NT2/D1 (cell line): ENCODE data around the gene KRTAP5-11.

ENCODE experiments used
- DNase-seq: peaks from one replicate; pipeline ENCODE4 v3.0.0-alpha.2; 2011; ENCODE audit warnings: low read depth, low spot score
- H3K27me3 ChIP-seq: 2 replicates; pipeline ENCODE4 v1.6.0; 2011; ENCODE audit warnings: mild to moderate bottlenecking; ENCODE audit not compliant: insufficient read length, insufficient read depth
- H3K36me3 ChIP-seq: 2 replicates; pipeline ENCODE4 v1.6.1; 2011; ENCODE audit warnings: mild to moderate bottlenecking, low read length, mixed read lengths; ENCODE audit not compliant: insufficient read depth, insufficient read length
- H3K4me1 ChIP-seq: 2 replicates; pipeline ENCODE4 v1.5.1; 2011; ENCODE audit not compliant: insufficient read depth, insufficient read length
- H3K4me3 ChIP-seq: 2 replicates; pipeline ENCODE4 v1.5.1; 2011; ENCODE audit warnings: low read depth; ENCODE audit not compliant: insufficient read length
- H3K9ac ChIP-seq: 2 replicates; pipeline ENCODE4 v1.6.0; 2011; ENCODE audit warnings: low read depth; ENCODE audit not compliant: insufficient read length
- H3K9me3 ChIP-seq: 2 replicates; pipeline ENCODE4 v1.5.1; 2011; ENCODE audit warnings: mild to moderate bottlenecking, low read length; ENCODE audit not compliant: insufficient read depth
- SUZ12 ChIP-seq: IDR thresholded peaks from 2 replicates; pipeline ENCODE4 v1.6.1; 2011; ENCODE audit not compliant: insufficient read length, insufficient read depth; ENCODE audit errors: extremely low read depth
- YY1 ChIP-seq: IDR thresholded peaks from 2 replicates; pipeline ENCODE4 v1.6.1; 2011; ENCODE audit not compliant: insufficient read length, insufficient read depth
- ZNF274 ChIP-seq: IDR thresholded peaks from 2 replicates; pipeline ENCODE4 v1.6.1; 2011; ENCODE audit warnings: mild to moderate bottlenecking, low read depth, low read length

Gene KRTAP5-11

DNA sequence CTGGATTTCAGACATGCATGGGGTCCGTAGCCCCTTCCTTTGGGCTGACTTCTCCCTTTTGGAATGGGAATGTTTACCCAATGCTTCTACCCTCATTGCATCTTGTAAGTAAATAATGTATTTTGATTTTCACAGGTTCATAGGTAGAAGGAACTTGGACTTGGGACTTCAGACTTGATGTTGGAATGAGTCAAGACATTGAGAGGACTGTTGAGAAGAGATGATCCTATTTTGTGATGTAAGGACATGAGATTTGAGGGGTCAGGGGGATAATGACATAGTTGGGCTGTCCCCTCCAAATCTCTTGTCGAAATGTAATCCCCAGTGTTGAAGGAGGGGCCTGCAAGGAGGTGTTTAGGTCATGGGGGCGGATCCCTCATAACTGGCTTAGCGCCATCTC, 18.2 kb downstream of the KRTAP5-11 start:
- TF ChIP-seq SUZ12 (no peak), YY1 (no peak), ZNF274 (no peak)
- H3K27me3 ChIP-seq = no peaks in the 10 kb centered on the region
- H3K36me3 ChIP-seq = no peaks in the 10 kb centered on the region
- no peak overlapping the region for H3K4me3 ChIP-seq
- no peak for DNase-seq
- H3K4me1 ChIP-seq = no peaks in the 10 kb centered on the region
- no peaks in the 10 kb centered on the region for H3K9me3 ChIP-seq
- no peak overlapping the region for H3K9ac ChIP-seq

DNA sequence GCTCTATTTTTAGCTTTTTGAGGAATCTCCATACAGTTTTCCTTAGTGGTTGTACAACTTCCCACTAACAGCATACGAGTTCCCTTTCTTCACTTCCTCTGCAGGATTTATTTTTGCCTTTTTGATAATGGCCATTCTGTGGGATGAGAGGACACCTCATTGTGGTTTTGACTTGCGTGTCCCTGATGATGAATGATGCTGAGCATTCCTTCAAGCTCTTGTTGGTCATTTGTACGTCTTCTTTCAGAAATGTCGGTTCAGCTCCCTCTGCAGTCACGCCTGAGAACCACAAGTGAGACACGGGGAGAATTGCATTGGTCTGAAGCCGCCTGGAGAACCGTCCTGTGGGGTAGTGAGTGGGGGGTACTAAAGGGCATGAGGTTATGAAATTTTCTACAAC, 19.3 kb downstream of the KRTAP5-11 start:
- no peak for DNase-seq

DNA sequence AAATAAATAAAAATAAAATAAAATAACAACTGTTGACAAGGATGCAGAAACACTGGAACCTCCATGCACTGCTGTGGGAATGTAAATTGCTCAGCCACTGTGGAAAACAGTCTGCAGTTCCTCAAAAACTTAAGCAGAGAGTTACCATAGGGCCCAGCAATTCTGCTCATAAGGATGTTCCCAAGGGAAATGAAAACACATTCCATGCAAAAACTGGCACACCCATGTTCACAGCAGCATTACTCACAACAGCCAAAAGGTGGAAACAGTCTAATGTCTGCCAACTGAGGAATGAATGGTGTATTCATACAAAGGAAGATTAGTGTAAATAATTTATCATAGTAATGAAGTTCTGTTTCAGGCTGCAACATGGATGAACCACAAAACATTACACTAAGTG, 20.6 kb downstream of the KRTAP5-11 start:
- Histone ChIP-seq H3K9ac (no peak overlapping the region), H3K9me3 (no peaks in the 10 kb centered on the region), H3K27me3 (no peaks in the 10 kb centered on the region), H3K4me1 (no peaks in the 10 kb centered on the region), H3K36me3 (no peaks in the 10 kb centered on the region), H3K4me3 (no peak overlapping the region)
- TF ChIP-seq SUZ12 (no peak), ZNF274 (no peak), YY1 (no peak)
- DNase-seq = no peak

More for the DNA sequence above, 19.3 kb downstream of the KRTAP5-11 start:
- H3K9me3 ChIP-seq = no peaks in the 10 kb centered on the region
- no peak overlapping the region for H3K4me3 ChIP-seq
- no peaks in the 10 kb centered on the region for H3K4me1 ChIP-seq
- no peaks in the 10 kb centered on the region for H3K27me3 ChIP-seq
- TF ChIP-seq YY1 = no peak
- TF ChIP-seq ZNF274 = no peak
- TF ChIP-seq SUZ12 = no peak
- no peaks in the 10 kb centered on the region for H3K36me3 ChIP-seq
- no peak overlapping the region for H3K9ac ChIP-seq

DNA sequence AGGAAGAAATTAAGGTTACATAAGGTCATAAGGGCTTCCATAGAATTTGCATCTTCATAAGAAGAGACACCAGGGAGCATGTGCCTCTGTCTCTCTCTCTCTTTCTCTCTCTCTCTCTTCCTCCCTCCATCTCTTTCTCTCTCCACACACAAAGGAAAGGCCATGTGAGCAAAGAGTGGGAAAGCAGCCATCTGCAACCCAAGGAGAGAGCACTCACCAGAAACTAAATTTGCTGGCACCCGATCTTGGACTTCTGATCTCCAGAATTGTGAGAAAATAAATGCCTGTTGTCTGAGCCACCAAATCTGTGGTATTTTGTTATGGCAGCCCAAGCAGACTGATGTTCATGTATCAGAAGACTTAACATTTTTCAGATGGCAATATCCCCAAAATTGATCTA, 23.7 kb downstream of the KRTAP5-11 start:
- TF ChIP-seq ZNF274 (no peak), SUZ12 (no peak), YY1 (no peak)
- no peak overlapping the region for H3K9ac ChIP-seq
- no peaks in the 10 kb centered on the region for H3K36me3 ChIP-seq
- no peaks in the 10 kb centered on the region for H3K4me1 ChIP-seq
- H3K9me3 ChIP-seq = no peaks in the 10 kb centered on the region
- no peak overlapping the region for H3K4me3 ChIP-seq
- H3K27me3 ChIP-seq = no peaks in the 10 kb centered on the region
- no peak for DNase-seq

DNA sequence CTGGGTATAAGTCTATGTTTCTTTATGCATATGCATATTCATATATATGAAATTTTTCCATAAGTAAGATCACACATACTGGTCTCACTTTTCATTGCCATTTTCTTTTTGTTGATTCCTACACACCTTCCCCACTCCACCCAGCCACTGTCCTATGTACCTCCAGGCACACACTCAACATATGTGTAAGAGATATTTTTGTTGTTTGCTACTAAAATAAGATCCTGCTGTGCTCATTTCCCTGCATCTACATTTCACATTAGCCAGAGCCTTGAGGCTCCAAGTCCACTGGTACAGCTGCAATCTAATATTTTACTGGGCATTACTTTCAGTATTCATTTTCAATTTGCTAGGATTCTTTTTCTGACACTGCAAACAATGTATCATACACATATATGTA, 25.4 kb downstream of the KRTAP5-11 start:
- no peaks in the 10 kb centered on the region for H3K9me3 ChIP-seq
- H3K4me1 ChIP-seq = no peaks in the 10 kb centered on the region
- H3K27me3 ChIP-seq = no peaks in the 10 kb centered on the region
- H3K9ac ChIP-seq = no peak overlapping the region
- no peak for DNase-seq
- H3K36me3 ChIP-seq = no peaks in the 10 kb centered on the region
- no peak overlapping the region for H3K4me3 ChIP-seq
- TF ChIP-seq ZNF274 (no peak), SUZ12 (no peak)

DNA sequence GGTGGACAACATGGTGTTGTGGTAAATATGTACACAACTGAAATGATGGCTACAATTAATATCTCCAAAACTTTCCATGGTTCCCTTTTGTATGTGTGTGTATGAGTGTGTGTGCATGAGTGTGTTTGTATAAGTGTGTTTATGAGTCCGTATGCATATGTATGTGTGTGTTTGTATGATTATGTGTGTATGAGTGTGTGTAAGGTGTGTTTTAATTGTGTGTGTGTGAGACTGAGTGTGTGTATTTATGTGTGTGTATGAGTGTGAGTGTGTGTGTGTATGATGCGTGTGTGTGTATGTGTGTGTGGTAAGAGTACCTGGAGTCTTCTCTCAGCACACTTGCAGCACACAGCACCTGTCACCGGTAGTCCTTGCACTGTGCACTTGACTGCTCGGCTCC, 26.7 kb downstream of the KRTAP5-11 start:
- no peaks in the 10 kb centered on the region for H3K36me3 ChIP-seq
- no peak for TF ChIP-seq ZNF274
- no peak for TF ChIP-seq SUZ12
- TF ChIP-seq YY1 = no peak
- no peak overlapping the region for H3K9ac ChIP-seq
- no peak overlapping the region for H3K4me3 ChIP-seq
- no peaks in the 10 kb centered on the region for H3K27me3 ChIP-seq
- no peaks in the 10 kb centered on the region for H3K9me3 ChIP-seq
- H3K4me1 ChIP-seq = no peaks in the 10 kb centered on the region
- no peak for DNase-seq

DNA sequence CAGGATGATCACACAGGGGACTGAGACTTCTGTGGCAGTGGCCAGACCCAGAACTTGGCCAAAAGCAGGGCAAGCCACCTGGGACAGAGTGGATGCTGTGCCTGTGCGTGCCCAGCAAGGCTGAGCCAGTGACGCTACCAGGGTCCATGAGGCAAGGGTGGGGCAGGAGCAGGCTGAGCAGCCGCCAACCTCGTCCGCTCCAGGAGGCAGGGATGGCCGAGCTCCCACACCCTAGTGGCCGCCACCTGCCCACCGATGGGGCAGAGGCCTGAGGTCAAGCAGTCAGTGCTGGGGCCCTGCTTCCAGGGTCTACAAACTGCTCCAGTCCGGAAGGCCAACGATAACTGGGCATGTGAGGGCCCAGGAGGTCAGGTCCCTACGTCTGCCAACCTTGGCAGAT, 27.2 kb downstream of the KRTAP5-11 start:
- TF ChIP-seq YY1 (no peak), SUZ12 (no peak), ZNF274 (no peak)
- no peak for DNase-seq
- Histone ChIP-seq H3K36me3 (no peaks in the 10 kb centered on the region), H3K4me1 (no peaks in the 10 kb centered on the region), H3K9ac (no peak overlapping the region), H3K27me3 (no peaks in the 10 kb centered on the region), H3K4me3 (no peak overlapping the region), H3K9me3 (no peaks in the 10 kb centered on the region)

DNA sequence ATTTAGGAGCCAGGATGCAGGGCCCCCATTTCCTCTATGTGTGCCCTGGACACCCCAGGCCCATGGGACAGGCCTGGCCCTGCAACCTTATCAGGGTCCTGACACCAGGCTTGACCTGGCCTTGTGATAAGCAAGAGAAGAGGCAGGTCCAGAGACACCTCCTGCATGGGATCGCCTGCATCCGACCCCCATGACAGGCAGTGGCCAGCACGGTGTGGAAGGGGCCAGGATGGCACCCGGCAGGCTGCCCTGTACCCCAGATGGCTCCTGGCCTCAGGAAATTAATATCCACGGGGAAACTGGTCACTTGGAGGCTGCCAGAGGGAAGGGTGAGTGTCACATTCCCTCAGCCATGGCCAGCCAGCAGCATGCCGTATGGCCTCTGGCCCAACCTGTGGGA, 27.7 kb downstream of the KRTAP5-11 start:
- Histone ChIP-seq H3K36me3 (no peaks in the 10 kb centered on the region), H3K27me3 (no peaks in the 10 kb centered on the region), H3K4me1 (no peaks in the 10 kb centered on the region), H3K9me3 (no peaks in the 10 kb centered on the region), H3K9ac (no peak overlapping the region), H3K4me3 (no peak overlapping the region)
- no peak for TF ChIP-seq YY1
- TF ChIP-seq ZNF274 = no peak
- TF ChIP-seq SUZ12 = no peak
- DNase-seq = no peak
